ENCODE results near the gene MVB12B.

The MVB12B gene

DNA sequence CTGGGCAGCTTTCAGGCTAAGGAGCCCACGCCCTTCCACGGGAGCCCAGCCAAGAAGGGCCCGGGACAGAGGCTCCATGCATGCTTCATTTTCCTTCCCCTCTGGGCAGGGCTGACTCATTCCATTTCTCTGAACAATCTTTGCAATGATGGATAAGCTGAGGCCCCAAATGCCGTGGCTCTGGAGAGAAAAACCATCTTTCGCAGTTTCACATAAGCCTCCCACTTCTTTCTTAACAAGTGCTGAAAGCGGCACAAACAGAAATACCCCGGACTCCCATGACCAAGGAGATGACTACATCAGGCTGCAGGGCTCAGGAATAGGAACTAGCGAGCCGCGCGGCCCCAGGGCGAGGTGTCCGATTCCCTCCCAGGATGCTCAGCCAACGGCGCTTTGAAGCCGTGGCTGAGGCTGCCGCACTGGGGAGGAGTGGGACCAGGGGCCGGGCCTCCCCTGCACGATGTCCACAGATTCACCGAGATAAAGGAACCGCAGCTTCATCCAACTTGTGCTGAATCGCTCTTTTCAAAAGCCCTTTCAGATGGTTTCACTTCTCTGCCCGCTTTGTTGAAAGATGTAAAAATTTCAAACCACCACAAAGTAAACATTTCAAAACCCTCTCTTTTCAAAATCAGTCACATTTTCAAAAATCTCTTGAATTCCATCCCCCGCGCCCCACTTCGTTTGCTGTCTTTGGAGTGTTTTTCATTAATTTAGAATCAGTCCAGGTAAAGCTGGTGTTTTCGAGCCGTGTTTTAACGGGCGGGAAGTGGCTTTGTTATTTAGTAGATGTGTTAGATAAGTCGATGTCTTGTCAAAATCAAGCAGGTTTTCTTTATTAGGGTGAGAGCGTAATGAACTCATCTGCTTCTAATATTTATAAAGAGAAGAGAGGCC, 190.6 kb downstream of the MVB12B start:
- Histone ChIP-seq H2BK15ac (ENCODE audit: low read length) (no peak overlapping the region), H3K79me1 (ENCODE audit: low read depth, low read length) (no peaks in the 10 kb centered on the region), H3K4me2 (ENCODE audit: insufficient read depth, low read length, poor library complexity, severe bottlenecking) (peak overlapping the region; percentile 34), H2BK5ac (ENCODE audit: low read length) (no peak overlapping the region), H3K23ac (ENCODE audit: low read depth, low read length, poor library complexity) (no peak overlapping the region), H3K27me3 (ENCODE audit: control insufficient read depth in 3 of 3, insufficient read depth in 3 of 3, low read depth in 1 of 3, low read length in 3 of 3) (peaks cover 0 to 54% (median 4%) of the 10 kb centered on the region in 3 experiments), H3K27ac (replicated peaks; ENCODE audit: low read length) (peak overlapping the region; percentile 11), H3K18ac (ENCODE audit: low read length) (no peak overlapping the region), H4K8ac (ENCODE audit: low read depth, low read length) (no peak overlapping the region), H2AFZ (ENCODE audit: low read length) (peak overlapping the region; percentile 81), H3K4ac (ENCODE audit: low read length) (no peak overlapping the region), H3K14ac (ENCODE audit: low read length) (no peak overlapping the region), H2AK5ac (ENCODE audit: low read depth, low read length) (no peak overlapping the region), H3K9ac (ENCODE audit: low read depth, low read length, poor library complexity) (no peak overlapping the region), H4K91ac (ENCODE audit: low read depth, low read length, poor library complexity) (no peak overlapping the region), H3K9me3 (replicated peaks in 1 of 2; ENCODE audit: control insufficient read depth in 2 of 2, insufficient read depth in 1 of 2, low read depth in 1 of 2, low read length in 2 of 2) (no peaks in the 10 kb centered on the region), H3K36me3 (replicated peaks in 1 of 2; ENCODE audit: control insufficient read depth in 2 of 2, insufficient read depth in 2 of 2, low read length in 2 of 2) (no peaks in the 10 kb centered on the region), H3K4me3 (ENCODE audit: low read length in 2 of 2) (peak overlapping the region in 1 of 2 donors; percentile 7), H2BK120ac (ENCODE audit: low read depth, low read length) (no peak overlapping the region), H3K4me1 (ENCODE audit: control insufficient read depth in 2 of 2, insufficient read depth in 1 of 2, low read depth in 1 of 2, low read length in 2 of 2) (peaks cover 26 to 46% of the 10 kb centered on the region in 2 donors), H2BK12ac (ENCODE audit: low read length) (no peak overlapping the region)
- no CpG with 5 or more reads among the region's 32 CpGs for WGBS, 2 donors (ENCODE audit: extremely low coverage in 2 of 2, insufficient read length in 2 of 2, insufficient replicate concordance in 1 of 2)
- DNase-seq (ENCODE audit: low spot score): no peak

DNA sequence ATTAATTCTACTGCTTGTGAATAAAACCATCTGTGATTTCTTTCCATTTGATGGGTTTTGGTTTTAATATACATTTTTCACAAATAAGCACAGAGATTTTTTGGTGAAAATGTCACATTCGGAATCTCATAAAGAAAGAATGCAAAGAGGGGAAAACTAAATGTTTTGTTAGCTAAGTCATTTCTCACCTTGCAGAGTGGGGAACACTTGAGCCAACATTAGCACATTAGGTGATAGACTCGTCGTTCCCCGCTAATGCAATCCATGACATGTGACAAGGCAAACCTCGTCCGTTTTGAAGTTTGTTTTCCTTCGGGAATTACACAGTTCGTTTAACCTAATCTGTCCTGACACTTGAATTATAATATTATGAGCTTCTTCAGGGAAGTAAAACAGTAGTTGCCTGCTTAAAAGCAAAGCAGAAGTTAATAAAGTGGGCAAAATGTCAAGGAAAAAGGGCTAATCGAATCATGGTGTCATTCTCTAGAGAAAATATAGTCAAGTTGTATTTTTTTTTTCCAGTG, 191.3 kb downstream of the MVB12B start:
- H3K4me3 ChIP-seq (ENCODE audit: low read length in 2 of 2): no peak overlapping the region
- no peak overlapping the region for H4K91ac ChIP-seq (ENCODE audit: low read depth, low read length, poor library complexity)
- no peak overlapping the region for H2BK120ac ChIP-seq (ENCODE audit: low read depth, low read length)
- H3K27ac ChIP-seq (replicated peaks; ENCODE audit: low read length): no peak overlapping the region
- no peak overlapping the region for H2BK15ac ChIP-seq (ENCODE audit: low read length)
- H2BK12ac ChIP-seq (ENCODE audit: low read length): no peak overlapping the region
- no peak overlapping the region for H3K18ac ChIP-seq (ENCODE audit: low read length)
- H2BK5ac ChIP-seq (ENCODE audit: low read length): no peak overlapping the region
- H3K9ac ChIP-seq (ENCODE audit: low read depth, low read length, poor library complexity): no peak overlapping the region
- H2AK5ac ChIP-seq (ENCODE audit: low read depth, low read length): no peak overlapping the region
- no peaks in the 10 kb centered on the region for H3K9me3 ChIP-seq (replicated peaks in 1 of 2; ENCODE audit: control insufficient read depth in 2 of 2, insufficient read depth in 1 of 2, low read depth in 1 of 2, low read length in 2 of 2)
- no peaks in the 10 kb centered on the region for H3K36me3 ChIP-seq (replicated peaks in 1 of 2; ENCODE audit: control insufficient read depth in 2 of 2, insufficient read depth in 2 of 2, low read length in 2 of 2)
- H3K4me1 ChIP-seq (ENCODE audit: control insufficient read depth in 2 of 2, insufficient read depth in 1 of 2, low read depth in 1 of 2, low read length in 2 of 2): peaks cover 26 to 53% of the 10 kb centered on the region in 2 donors
- no peak for DNase-seq (ENCODE audit: low spot score)
- H3K79me1 ChIP-seq (ENCODE audit: low read depth, low read length): no peaks in the 10 kb centered on the region
- no peak overlapping the region for H4K8ac ChIP-seq (ENCODE audit: low read depth, low read length)
- H3K23ac ChIP-seq (ENCODE audit: low read depth, low read length, poor library complexity): no peak overlapping the region
- H2AFZ ChIP-seq (ENCODE audit: low read length): peak overlapping the region; percentile 81
- WGBS, 2 donors (ENCODE audit: extremely low coverage in 2 of 2, insufficient read length in 2 of 2, insufficient replicate concordance in 1 of 2): no CpG with 5 or more reads among the region's 9 CpGs
- no peak overlapping the region for H3K4ac ChIP-seq (ENCODE audit: low read length)
- no peak overlapping the region for H3K14ac ChIP-seq (ENCODE audit: low read length)
- H3K4me2 ChIP-seq (ENCODE audit: insufficient read depth, low read length, poor library complexity, severe bottlenecking): no peak overlapping the region
- peaks cover 0 to 54% (median 4%) of the 10 kb centered on the region in 3 experiments for H3K27me3 ChIP-seq (ENCODE audit: control insufficient read depth in 3 of 3, insufficient read depth in 3 of 3, low read depth in 1 of 3, low read length in 3 of 3)

DNA sequence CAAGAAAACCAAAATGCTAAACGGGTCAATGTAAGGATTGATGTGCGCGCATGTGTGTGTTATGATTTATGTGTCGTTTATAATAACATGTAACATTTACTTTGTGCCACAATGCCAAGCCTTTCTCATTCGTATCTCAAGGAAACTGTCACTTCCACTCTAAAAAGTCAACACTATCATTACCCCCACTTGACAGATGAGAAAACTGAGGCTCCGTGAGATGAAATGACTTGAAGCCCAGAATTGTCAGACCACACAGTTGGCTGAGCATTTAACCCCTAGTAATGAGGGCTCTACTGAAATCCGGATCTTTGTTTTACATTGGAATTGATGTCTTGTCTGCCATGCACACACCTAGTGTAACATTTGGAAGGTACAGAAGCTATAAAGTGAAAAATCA, 192.1 kb downstream of the MVB12B start:
- no CpG with 5 or more reads among the region's 7 CpGs for WGBS, 2 donors (ENCODE audit: extremely low coverage in 2 of 2, insufficient read length in 2 of 2, insufficient replicate concordance in 1 of 2)
- Histone ChIP-seq H2AK5ac (ENCODE audit: low read depth, low read length) (no peak overlapping the region), H2AFZ (ENCODE audit: low read length) (no peak overlapping the region), H3K9me3 (replicated peaks in 1 of 2; ENCODE audit: control insufficient read depth in 2 of 2, insufficient read depth in 1 of 2, low read depth in 1 of 2, low read length in 2 of 2) (no peaks in the 10 kb centered on the region), H2BK120ac (ENCODE audit: low read depth, low read length) (no peak overlapping the region), H3K4me2 (ENCODE audit: insufficient read depth, low read length, poor library complexity, severe bottlenecking) (no peak overlapping the region), H3K79me1 (ENCODE audit: low read depth, low read length) (no peaks in the 10 kb centered on the region), H3K4me3 (ENCODE audit: low read length in 2 of 2) (no peak overlapping the region), H2BK12ac (ENCODE audit: low read length) (no peak overlapping the region), H3K27ac (replicated peaks; ENCODE audit: low read length) (no peak overlapping the region), H2BK15ac (ENCODE audit: low read length) (no peak overlapping the region), H4K8ac (ENCODE audit: low read depth, low read length) (no peak overlapping the region), H3K18ac (ENCODE audit: low read length) (no peak overlapping the region), H3K9ac (ENCODE audit: low read depth, low read length, poor library complexity) (no peak overlapping the region), H3K27me3 (ENCODE audit: control insufficient read depth in 3 of 3, insufficient read depth in 3 of 3, low read depth in 1 of 3, low read length in 3 of 3) (peaks cover 0 to 45% (median 4%) of the 10 kb centered on the region in 3 experiments), H4K91ac (ENCODE audit: low read depth, low read length, poor library complexity) (no peak overlapping the region), H3K23ac (ENCODE audit: low read depth, low read length, poor library complexity) (no peak overlapping the region), H3K4me1 (ENCODE audit: control insufficient read depth in 2 of 2, insufficient read depth in 1 of 2, low read depth in 1 of 2, low read length in 2 of 2) (peaks cover 22 to 55% of the 10 kb centered on the region in 2 donors), H2BK5ac (ENCODE audit: low read length) (no peak overlapping the region), H3K36me3 (replicated peaks in 1 of 2; ENCODE audit: control insufficient read depth in 2 of 2, insufficient read depth in 2 of 2, low read length in 2 of 2) (no peaks in the 10 kb centered on the region), H3K14ac (ENCODE audit: low read length) (no peak overlapping the region), H3K4ac (ENCODE audit: low read length) (no peak overlapping the region)
- no peak for DNase-seq (ENCODE audit: low spot score)

DNA sequence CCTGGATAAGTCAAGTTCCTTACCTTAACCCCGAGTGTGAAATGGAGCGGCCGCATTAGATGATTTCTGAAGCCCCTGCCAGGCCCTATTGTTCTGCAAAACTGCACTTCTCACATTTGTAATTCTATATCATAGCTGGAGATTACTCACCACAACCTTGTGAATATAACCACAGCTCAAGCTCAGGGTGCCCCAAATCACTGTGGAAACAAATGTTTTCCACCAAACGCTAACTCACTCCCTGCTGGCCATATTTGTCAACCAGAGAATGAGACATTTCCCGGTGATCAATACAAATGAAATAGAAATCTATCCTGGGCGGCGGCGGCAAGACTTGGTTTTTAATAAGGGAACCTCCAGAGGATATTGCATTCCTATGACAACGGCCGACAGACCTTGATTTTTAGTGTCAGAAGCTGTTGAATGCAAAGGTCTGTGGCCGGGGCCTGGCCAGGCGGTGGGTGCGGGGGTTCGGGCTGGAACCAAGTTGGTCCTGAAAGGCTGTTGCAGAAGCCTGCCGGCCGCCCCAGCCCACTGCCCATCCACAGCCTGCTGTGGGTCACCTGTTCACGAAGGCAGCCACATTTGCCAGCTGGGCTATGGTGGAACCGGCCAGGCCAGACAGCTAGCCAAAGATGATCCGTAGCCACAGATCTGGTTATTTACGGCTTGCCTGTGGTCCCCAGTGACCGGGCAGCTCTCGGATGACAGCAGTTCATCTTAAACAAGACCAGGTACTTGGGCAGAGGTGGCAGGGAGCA, 193.2 kb downstream of the MVB12B start:
- H2BK120ac ChIP-seq (ENCODE audit: low read depth, low read length): no peak overlapping the region
- H2BK5ac ChIP-seq (ENCODE audit: low read length): no peak overlapping the region
- H3K9me3 ChIP-seq (replicated peaks in 1 of 2; ENCODE audit: control insufficient read depth in 2 of 2, insufficient read depth in 1 of 2, low read depth in 1 of 2, low read length in 2 of 2): no peaks in the 10 kb centered on the region
- peak overlapping the region; percentile 48 for H2AFZ ChIP-seq (ENCODE audit: low read length)
- no peaks in the 10 kb centered on the region for H3K79me1 ChIP-seq (ENCODE audit: low read depth, low read length)
- no peak overlapping the region for H3K4me3 ChIP-seq (ENCODE audit: low read length in 2 of 2)
- no peak overlapping the region for H3K4me2 ChIP-seq (ENCODE audit: insufficient read depth, low read length, poor library complexity, severe bottlenecking)
- peak overlapping the region; percentile 3 for H2AK5ac ChIP-seq (ENCODE audit: low read depth, low read length)
- no peak overlapping the region for H3K14ac ChIP-seq (ENCODE audit: low read length)
- peaks cover 19 to 55% of the 10 kb centered on the region in 2 donors for H3K4me1 ChIP-seq (ENCODE audit: control insufficient read depth in 2 of 2, insufficient read depth in 1 of 2, low read depth in 1 of 2, low read length in 2 of 2)
- no peak overlapping the region for H4K91ac ChIP-seq (ENCODE audit: low read depth, low read length, poor library complexity)
- no peak overlapping the region for H3K9ac ChIP-seq (ENCODE audit: low read depth, low read length, poor library complexity)
- H3K23ac ChIP-seq (ENCODE audit: low read depth, low read length, poor library complexity): no peak overlapping the region
- no CpG with 5 or more reads among the region's 22 CpGs for WGBS, 2 donors (ENCODE audit: extremely low coverage in 2 of 2, insufficient read length in 2 of 2, insufficient replicate concordance in 1 of 2)
- H3K27ac ChIP-seq (replicated peaks; ENCODE audit: low read length): no peak overlapping the region
- no peaks in the 10 kb centered on the region for H3K36me3 ChIP-seq (replicated peaks in 1 of 2; ENCODE audit: control insufficient read depth in 2 of 2, insufficient read depth in 2 of 2, low read length in 2 of 2)
- H2BK15ac ChIP-seq (ENCODE audit: low read length): no peak overlapping the region
- DNase-seq (ENCODE audit: low spot score): no peak
- H4K8ac ChIP-seq (ENCODE audit: low read depth, low read length): no peak overlapping the region
- peak overlapping the region; percentile 80 for H2BK12ac ChIP-seq (ENCODE audit: low read length)
- peaks cover 0 to 44% (median 4%) of the 10 kb centered on the region in 3 experiments for H3K27me3 ChIP-seq (ENCODE audit: control insufficient read depth in 3 of 3, insufficient read depth in 3 of 3, low read depth in 1 of 3, low read length in 3 of 3)
- no peak overlapping the region for H3K4ac ChIP-seq (ENCODE audit: low read length)
- H3K18ac ChIP-seq (ENCODE audit: low read length): peak overlapping the region; percentile 82

Data from neuronal stem cell (in vitro differentiated cells).